ENCODE data around the gene CC2D2A.

GRCh38 chr4:15533817-15534216, 64.1 kb downstream of the CC2D2A start:
- TF ChIP-seq POLR2A (conservative IDR thresholded peaks at IDR 0.05) (no peak), KDM1A (IDR thresholded peaks at IDR 0.05) (no peak), TAF7 (tag; IDR thresholded peaks at IDR 0.05) (no peak), TCFL5 (CRISPR knock-in tag; conservative IDR thresholded peaks at IDR 0.05) (no peak), MAFF (IDR thresholded peaks at IDR 0.05; ENCODE audit: low read length) (0 out of 2 replicates have a peak, but pooled peaks have one; percentile 28), HDAC3 (IDR thresholded peaks at IDR 0.05; ENCODE audit: borderline replicate concordance, partially characterized antibody) (no peak), BMI1 (IDR thresholded peaks at IDR 0.05; ENCODE audit: low read length) (no peak), NR2C1 (IDR thresholded peaks at IDR 0.05) (no peak), NR2C1 (tag; IDR thresholded peaks at IDR 0.05) (no peak), RAD21 (CRISPR knock-in tag; conservative IDR thresholded peaks at IDR 0.05 in 1 of 2, IDR thresholded peaks at IDR 0.05 in 1 of 2) (no peak), FOXK1 (CRISPR knock-in tag; IDR thresholded peaks at IDR 0.05; ENCODE audit: borderline replicate concordance) (no peak), SNRNP70 (optimal IDR thresholded peaks at IDR 0.05; ENCODE audit: low read depth, low read length) (no peak), HDAC2 (IDR thresholded peaks at IDR 0.05) (no peak)
- TF ChIP-seq, protein P1, sequence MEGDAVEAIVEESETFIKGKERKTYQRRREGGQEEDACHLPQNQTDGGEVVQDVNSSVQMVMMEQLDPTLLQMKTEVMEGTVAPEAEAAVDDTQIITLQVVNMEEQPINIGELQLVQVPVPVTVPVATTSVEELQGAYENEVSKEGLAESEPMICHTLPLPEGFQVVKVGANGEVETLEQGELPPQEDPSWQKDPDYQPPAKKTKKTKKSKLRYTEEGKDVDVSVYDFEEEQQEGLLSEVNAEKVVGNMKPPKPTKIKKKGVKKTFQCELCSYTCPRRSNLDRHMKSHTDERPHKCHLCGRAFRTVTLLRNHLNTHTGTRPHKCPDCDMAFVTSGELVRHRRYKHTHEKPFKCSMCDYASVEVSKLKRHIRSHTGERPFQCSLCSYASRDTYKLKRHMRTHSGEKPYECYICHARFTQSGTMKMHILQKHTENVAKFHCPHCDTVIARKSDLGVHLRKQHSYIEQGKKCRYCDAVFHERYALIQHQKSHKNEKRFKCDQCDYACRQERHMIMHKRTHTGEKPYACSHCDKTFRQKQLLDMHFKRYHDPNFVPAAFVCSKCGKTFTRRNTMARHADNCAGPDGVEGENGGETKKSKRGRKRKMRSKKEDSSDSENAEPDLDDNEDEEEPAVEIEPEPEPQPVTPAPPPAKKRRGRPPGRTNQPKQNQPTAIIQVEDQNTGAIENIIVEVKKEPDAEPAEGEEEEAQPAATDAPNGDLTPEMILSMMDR (IDR thresholded peaks at IDR 0.05 in 2 of 3, conservative IDR thresholded peaks at IDR 0.05 in 1 of 3; ENCODE audit: insufficient read depth in 2 of 3, low read depth in 1 of 3, low read length in 3 of 3) = no peak

Measured in K562 (cell line).